Mucosa of gallbladder (tissue), 1 donor: ENCODE measurements around the gene EML5. TPM values are rescaled to one million over a fixed set of nuclear protein-coding genes. Genes with fewer than 3 reads are reported as not detected.

Experiments used
- DNase-seq: peaks from one replicate; pipeline ENCODE4 v3.0.0-alpha.2; 2020; ENCODE audit warnings: low spot score
- total RNA-seq: library from RNA; stranded (reverse); gene quantifications from one replicate; pipeline ENCODE4 v1.2.1, GENCODE V29; 2021
- donor health status: DM: no; HTN: no; CAD: no.

The EML5 gene
- total RNA-seq, 1 donor from 2014 or later = 1.7 TPM

GRCh38 chr14:88614218-88614907 lies 178.4 kb downstream of the EML5 start:
- no peak for DNase-seq

- peak; percentile 40 for DNase-seq
Measured at GRCh38 chr14:88613552-88614010, 179.2 kb downstream of the EML5 start.

GRCh38 chr14:88612981-88613380 lies 179.8 kb downstream of the EML5 start:
- DNase-seq = no peak

- no peak for DNase-seq
Measured at GRCh38 chr14:88611878-88612277, 180.9 kb downstream of the EML5 start.

GRCh38 chr14:88607829-88608228 lies 184.9 kb downstream of the EML5 start:
- DNase-seq = no peak

GRCh38 chr14:88605594-88605993 lies 187.2 kb downstream of the EML5 start:
- no peak for DNase-seq

- no peak for DNase-seq
Measured at GRCh38 chr14:88604212-88604611, 188.5 kb downstream of the EML5 start.

GRCh38 chr14:88599761-88600439 lies 192.9 kb downstream of the EML5 start:
- no peak for DNase-seq

- no peak for DNase-seq
Measured at GRCh38 chr14:88599326-88599725, 193.4 kb downstream of the EML5 start.

GRCh38 chr14:88598097-88598675 lies 194.6 kb downstream of the EML5 start:
- no peak for DNase-seq

GRCh38 chr14:88597601-88598000 lies 195.2 kb downstream of the EML5 start:
- DNase-seq = no peak

- DNase-seq = no peak
Measured at GRCh38 chr14:88597038-88597437, 195.7 kb downstream of the EML5 start.

- DNase-seq = no peak
Measured at GRCh38 chr14:88592031-88592430, 200.7 kb downstream of the EML5 start.

- no peak for DNase-seq
Measured at GRCh38 chr14:88590173-88590572, 202.6 kb downstream of the EML5 start.

GRCh38 chr14:88588081-88588480 lies 204.7 kb downstream of the EML5 start:
- DNase-seq = no peak

- DNase-seq = no peak
Measured at GRCh38 chr14:88584451-88584850, 208.3 kb downstream of the EML5 start.

GRCh38 chr14:88576222-88576621 lies 216.5 kb downstream of the EML5 start:
- no peak for DNase-seq

- no peak for DNase-seq
Measured at GRCh38 chr14:88572117-88572516, 220.6 kb downstream of the EML5 start.

GRCh38 chr14:88568196-88568595 lies 224.6 kb downstream of the EML5 start:
- DNase-seq = no peak

- DNase-seq = no peak
Measured at GRCh38 chr14:88565427-88565826, 227.3 kb downstream of the EML5 start.

GRCh38 chr14:88563845-88564244 lies 228.9 kb downstream of the EML5 start:
- DNase-seq = no peak

- peak; percentile 84 for DNase-seq
Measured at GRCh38 chr14:88562831-88563686, 229.7 kb downstream of the EML5 start, which contains the start of gene ZC3H14. ZC3H14 (plus strand) TSS chr14:88563037; CDS start chr14:88563134, 97 bp downstream.
